Omental fat pad (tissue), 4 donors: ENCODE data around the gene ARL8A. TPM values are rescaled to one million over a fixed set of nuclear protein-coding genes. Genes with fewer than 3 reads are reported as not detected.
"Not testable (repeated sequence)": the region's sequence is repeated elsewhere in the genome, so short reads cannot be mapped to it uniquely, and the experiment has no call there.

Experiments used
- ATAC-seq: fragments of 150-250 bp; one replicate; pipeline ENCODE4 v1.9.1; 2016; ENCODE audit warnings: mild to moderate bottlenecking, moderate library complexity; ENCODE audit not compliant: low FRiP score
- DNase-seq: peaks from one replicate; pipeline ENCODE4 v3.0.0-alpha.2; 2019; ENCODE audit warnings: low spot score
- total RNA-seq, 4 donors: library from RNA; depleted of rRNA; stranded (reverse); fragments of >200 nt; gene quantifications; one replicate each; pipeline ENCODE4 v1.1.0, GENCODE V29; 2016
- TF ChIP-seq, protein P1 (sequence below), 3 donors: fragments of 450-650 bp; IDR thresholded peaks; one replicate each; pipeline ENCODE4 v1.5.1; 2016 to 2017; ENCODE audit warnings: antibody characterized with exemption in 3 of 3, mild to moderate bottlenecking in 3 of 3, moderate library complexity in 2 of 3

Gene ARL8A
- total RNA-seq, 4 donors from 2014 or later, result 31.1 to 61.8 (median 43.0) TPM

DNA sequence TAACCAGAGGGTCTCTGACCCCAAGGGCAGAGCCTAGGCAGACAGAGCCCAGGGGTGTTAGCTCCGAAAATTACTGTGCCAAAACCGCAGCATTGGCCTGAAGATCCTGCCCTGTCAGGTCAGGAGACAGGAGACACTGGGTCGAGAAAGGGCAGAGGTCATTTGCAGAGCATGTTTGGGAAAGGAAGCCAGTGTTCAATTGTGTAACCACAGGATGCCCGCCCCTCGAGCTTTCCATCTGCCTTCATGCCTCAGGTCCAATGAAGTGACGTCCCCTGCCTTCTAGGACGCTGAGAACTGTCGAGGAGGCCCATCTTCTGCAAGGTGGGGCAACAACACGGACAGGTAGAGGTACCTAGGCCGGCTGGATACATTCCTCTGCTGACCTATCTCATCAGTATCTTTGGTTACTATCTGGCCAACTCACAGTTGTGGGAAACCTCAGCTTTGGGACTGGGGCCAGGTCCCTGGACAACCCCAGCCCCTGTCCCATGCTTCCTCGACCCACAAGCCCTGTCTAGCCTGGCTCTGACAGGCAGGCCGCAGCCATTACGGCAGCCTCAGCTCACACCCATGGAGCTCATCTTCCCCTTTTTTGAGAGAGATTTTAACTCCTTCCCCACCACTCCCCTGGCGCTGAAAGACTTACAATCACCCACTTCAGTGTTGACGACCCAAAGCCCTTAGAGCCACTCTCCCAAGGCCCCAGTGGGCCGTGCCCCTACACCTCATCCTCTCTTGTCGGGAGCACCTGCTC lies 1.3 kb downstream of the ARL8A start:
- DNase-seq, result no peak
- ATAC-seq, result peak; percentile 22
- TF ChIP-seq, protein P1, sequence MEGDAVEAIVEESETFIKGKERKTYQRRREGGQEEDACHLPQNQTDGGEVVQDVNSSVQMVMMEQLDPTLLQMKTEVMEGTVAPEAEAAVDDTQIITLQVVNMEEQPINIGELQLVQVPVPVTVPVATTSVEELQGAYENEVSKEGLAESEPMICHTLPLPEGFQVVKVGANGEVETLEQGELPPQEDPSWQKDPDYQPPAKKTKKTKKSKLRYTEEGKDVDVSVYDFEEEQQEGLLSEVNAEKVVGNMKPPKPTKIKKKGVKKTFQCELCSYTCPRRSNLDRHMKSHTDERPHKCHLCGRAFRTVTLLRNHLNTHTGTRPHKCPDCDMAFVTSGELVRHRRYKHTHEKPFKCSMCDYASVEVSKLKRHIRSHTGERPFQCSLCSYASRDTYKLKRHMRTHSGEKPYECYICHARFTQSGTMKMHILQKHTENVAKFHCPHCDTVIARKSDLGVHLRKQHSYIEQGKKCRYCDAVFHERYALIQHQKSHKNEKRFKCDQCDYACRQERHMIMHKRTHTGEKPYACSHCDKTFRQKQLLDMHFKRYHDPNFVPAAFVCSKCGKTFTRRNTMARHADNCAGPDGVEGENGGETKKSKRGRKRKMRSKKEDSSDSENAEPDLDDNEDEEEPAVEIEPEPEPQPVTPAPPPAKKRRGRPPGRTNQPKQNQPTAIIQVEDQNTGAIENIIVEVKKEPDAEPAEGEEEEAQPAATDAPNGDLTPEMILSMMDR (IDR thresholded peaks at IDR 0.05), result no peak

DNA sequence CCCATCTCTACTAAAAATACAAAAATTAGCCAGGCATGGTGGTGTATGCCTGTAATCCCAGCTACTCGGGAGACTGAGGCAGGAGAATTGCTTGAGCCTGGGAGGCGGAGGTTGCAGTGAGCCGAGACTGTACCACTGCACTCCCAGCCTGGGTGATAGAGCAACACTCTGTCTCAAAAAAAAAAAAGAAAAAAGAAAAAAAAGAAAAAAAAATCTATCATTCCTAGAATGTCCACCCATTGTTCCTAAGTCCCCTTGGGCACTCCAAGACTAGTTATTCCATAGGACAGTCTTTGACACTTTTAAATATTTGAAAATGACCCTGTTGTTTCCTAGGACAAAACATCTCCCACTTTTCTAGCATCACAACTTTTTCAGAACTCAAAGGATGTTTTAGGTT lies 3.1 kb downstream of the ARL8A start:
- ATAC-seq, DNase-seq: not testable (repeated sequence)

DNA sequence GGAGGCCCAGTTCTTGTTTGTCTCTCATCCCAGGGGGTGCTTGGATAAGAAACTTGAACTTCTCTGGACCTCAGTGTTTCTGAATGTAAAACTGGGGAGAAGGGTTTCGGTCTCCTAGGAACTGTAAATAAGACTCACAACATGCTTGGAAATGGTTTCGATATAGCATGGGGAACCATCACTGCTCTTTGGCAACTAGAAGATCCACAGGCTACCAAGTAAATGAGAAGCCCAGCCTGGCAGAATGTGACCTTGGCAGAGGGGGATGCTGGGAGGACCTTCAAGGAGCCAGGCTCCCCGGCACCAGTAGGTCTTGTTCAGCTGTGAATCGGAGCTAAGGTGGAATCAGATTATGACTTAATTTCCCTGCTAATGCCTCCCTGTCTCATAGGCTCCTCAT lies 3.7 kb downstream of the ARL8A start:
- no peak for DNase-seq
- ATAC-seq, result no peak
- TF ChIP-seq, protein P1 (IDR thresholded peaks at IDR 0.05), result no peak

DNA sequence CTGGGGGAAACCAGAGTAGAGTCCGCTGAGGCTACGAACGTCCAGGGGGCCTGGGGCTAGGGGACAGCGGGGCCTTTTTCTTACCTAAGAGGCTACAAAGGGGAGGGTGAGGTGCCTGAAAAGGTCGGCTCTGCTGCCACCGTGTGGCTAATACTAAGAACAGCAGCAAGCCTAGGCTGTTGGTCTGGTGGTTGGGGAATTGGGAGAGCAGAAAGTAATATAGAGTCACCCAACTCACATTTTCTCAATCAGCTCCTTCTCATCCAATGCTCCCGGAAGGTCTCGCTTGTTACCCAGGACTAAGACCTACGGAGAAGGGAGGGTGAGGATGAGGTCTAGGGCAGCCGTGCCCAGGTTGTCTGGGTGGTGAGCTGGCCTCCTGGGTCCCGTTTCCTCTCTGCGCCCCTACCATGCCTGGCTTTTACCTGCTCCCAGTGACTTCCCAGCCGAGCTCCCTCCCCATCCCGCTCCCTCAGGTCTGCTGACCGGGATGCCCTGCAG lies 9.3 kb downstream of the ARL8A start:
- DNase-seq (no peak), ATAC-seq (peak; percentile 71)
- TF ChIP-seq, protein P1 (IDR thresholded peaks at IDR 0.05), result no peak

DNA sequence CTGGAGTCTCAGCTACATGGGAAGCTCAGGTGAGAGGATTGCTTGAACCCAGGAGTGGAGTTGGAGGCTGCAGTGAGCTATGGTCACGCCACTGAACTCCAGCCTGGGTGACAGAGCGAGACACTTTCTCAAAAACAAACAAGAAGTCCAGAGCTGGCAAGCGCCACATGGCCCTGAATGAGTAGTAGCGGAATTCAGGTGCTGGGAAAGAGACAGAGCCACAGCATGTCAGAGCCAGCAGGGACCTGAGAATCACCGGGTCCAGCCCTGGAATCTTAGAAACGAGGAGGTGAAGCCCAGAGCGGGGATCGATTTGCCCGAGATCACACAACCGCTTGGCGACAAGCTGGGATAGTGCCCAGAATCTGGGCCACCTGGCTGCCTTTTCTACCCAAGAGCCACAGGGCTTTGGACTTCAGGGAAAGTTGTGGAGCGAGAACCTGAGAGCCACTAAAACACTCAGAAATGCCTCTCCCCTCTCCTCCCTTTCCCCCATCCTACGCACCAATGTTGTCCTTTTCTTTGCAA lies 9.8 kb downstream of the ARL8A start:
- no peak for ATAC-seq
- TF ChIP-seq, protein P1 (IDR thresholded peaks at IDR 0.05), result no peak
- no peak for DNase-seq

DNA sequence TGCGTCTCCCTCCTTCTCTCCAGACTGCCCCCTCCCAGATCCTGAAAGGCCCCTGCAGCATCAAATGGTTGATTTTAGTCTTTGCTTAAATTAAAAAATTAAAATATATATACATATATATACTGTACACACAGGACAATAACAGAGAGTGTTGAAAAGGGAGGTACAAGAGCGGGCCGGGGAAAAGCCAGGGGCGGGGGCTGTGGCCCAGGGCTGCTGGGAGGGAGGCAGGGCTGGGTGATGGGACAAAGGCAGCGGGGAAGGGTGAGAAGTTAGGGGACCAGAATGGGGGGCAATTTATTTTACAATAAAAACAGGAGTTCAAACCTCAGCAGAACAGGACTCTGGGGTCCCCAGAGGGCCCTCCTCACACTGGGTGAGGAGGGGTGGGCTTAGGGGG lies 10.5 kb downstream of the ARL8A start:
- DNase-seq, result no peak
- TF ChIP-seq, protein P1 (IDR thresholded peaks at IDR 0.05), result no peak
- no peak for ATAC-seq

DNA sequence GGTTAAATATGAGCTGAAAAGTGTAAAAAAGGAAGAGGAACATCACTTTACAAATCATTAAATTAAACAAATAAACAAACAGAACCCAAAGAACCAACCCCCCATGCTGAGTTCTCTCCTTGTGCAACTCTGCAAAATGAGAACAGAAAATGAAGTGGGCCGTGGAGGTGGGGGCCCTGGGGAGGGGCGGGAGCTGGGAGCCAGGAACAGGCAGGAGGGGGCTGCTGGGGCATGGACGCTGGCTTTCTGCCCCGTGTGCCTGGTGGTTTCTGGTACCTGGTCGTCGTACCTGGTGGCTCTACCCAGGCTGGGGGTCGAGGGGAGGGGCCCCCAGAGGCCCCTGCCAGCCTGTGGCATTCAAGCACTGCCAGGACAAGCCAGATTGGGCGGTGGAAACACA lies 11.0 kb downstream of the ARL8A start:
- DNase-seq (no peak), ATAC-seq (no peak)
- TF ChIP-seq, protein P1 (IDR thresholded peaks at IDR 0.05), result no peak
